GM23248 (cell line): ENCODE results near the gene FYB2. TPM values are rescaled to one million over a fixed set of nuclear protein-coding genes. Genes with fewer than 3 reads are reported as not detected.

Experiments used
- DNase-seq: peaks from one replicate; pipeline ENCODE4 v3.0.0-alpha.2; 2015
- H2AFZ ChIP-seq: fragments of 200-600 bp; sonication (generic); 2 replicates; pipeline ENCODE4 v1.6.1; 2016; ENCODE audit warnings: antibody characterized with exemption
- H3F3A ChIP-seq: fragments of 200-600 bp; sonication (generic); 2 replicates; pipeline ENCODE4 v1.6.1; 2016; ENCODE audit warnings: mild to moderate bottlenecking, antibody characterized with exemption, mixed run types; ENCODE audit not compliant: insufficient read depth
- H3K27ac ChIP-seq: fragments of 200-600 bp; sonication (generic); 2 replicates; pipeline ENCODE4 v1.5.1; 2016; ENCODE audit warnings: mild to moderate bottlenecking
- H3K27me3 ChIP-seq: fragments of 200-600 bp; sonication (generic); replicated peaks from 2 replicates; pipeline ENCODE4 v1.6.1; 2016; ENCODE audit warnings: mild to moderate bottlenecking; ENCODE audit not compliant: insufficient read depth
- H3K36me3 ChIP-seq: fragments of 200-600 bp; sonication (generic); 2 replicates; pipeline ENCODE4 v1.6.1; 2016; ENCODE audit warnings: low read depth, mild to moderate bottlenecking
- H3K4me1 ChIP-seq: fragments of 200-600 bp; sonication (generic); 2 replicates; pipeline ENCODE4 v1.6.1; 2016; ENCODE audit warnings: mild to moderate bottlenecking; ENCODE audit not compliant: insufficient read depth
- H3K4me2 ChIP-seq: fragments of 200-600 bp; sonication (generic); one replicate; pipeline ENCODE4 v1.6.1; 2016; ENCODE audit warnings: mild to moderate bottlenecking; ENCODE audit not compliant: unreplicated experiment
- H3K4me3 ChIP-seq: fragments of 200-600 bp; sonication (generic); 2 replicates; pipeline ENCODE4 v1.5.1; 2016; ENCODE audit warnings: mild to moderate bottlenecking
- H3K79me2 ChIP-seq: fragments of 200-600 bp; sonication (generic); 2 replicates; pipeline ENCODE4 v1.6.1; 2016; ENCODE audit warnings: mild to moderate bottlenecking; ENCODE audit not compliant: insufficient read depth
- H3K9ac ChIP-seq: fragments of 200-600 bp; sonication (generic); 2 replicates; pipeline ENCODE4 v1.6.1; 2016; ENCODE audit warnings: mild to moderate bottlenecking
- H3K9me2 ChIP-seq: fragments of 200-600 bp; sonication (generic); 2 replicates; pipeline ENCODE4 v1.6.1; 2016; ENCODE audit warnings: mixed run types, mild to moderate bottlenecking, moderate library complexity; ENCODE audit not compliant: insufficient read depth
- H3K9me3 ChIP-seq: fragments of 200-600 bp; sonication (generic); one replicate; pipeline ENCODE4 v1.6.1; 2017; ENCODE audit warnings: low read depth
- H4K20me1 ChIP-seq: fragments of 200-600 bp; sonication (generic); 2 replicates; pipeline ENCODE4 v1.6.0; 2016; ENCODE audit not compliant: insufficient read depth
- EZH2 ChIP-seq: fragments of 200-600 bp; sonication (generic); IDR thresholded peaks from 2 replicates; pipeline ENCODE4 v1.6.1; 2018; ENCODE audit warnings: antibody characterized with exemption, mild to moderate bottlenecking; ENCODE audit not compliant: insufficient read depth, poor library complexity, severe bottlenecking
- EZH2phosphoT487 ChIP-seq: fragments of 200-600 bp; sonication (generic); IDR thresholded peaks from 2 replicates; pipeline ENCODE4 v1.6.1; 2018; ENCODE audit warnings: antibody characterized with exemption, moderate library complexity, mild to moderate bottlenecking, low read depth; ENCODE audit not compliant: insufficient read depth
- WGBS, 2 experiments: methylation state at CpG; one replicate each; pipeline ENCODE4 v1.1.6; 2015 to 2017; ENCODE audit warnings: low lambda C conversion rate in 2 of 2, low coverage in 1 of 2; ENCODE audit errors: missing lambda C conversion rate in 2 of 2; 5-methylcytosine and 5-hydroxymethylcytosine counted together
- in situ Hi-C: fragments of 300-500 bp; cut with MboI; formaldehyde crosslinking; loops from 2 replicates; pipeline ENCODE4 v1.15.0; 2020
- polyA plus RNA-seq: library from polyadenylated mRNA; unstranded; fragments of >200 nt; fragmentation: Nextera tagmentation; extraction: Ambion mirVana; gene quantifications from 2 replicates; pipeline ENCODE4 v1.2.1, GENCODE V29; 2016
- total RNA-seq: library from RNA; depleted of rRNA; stranded (reverse); fragments of >200 nt; shearing (Covaris generic); gene quantifications from 2 replicates; pipeline ENCODE4 v1.2.3, GENCODE V29; 2014

Gene FYB2
- total and polyA plus RNA-seq, 2 experiments from 2014 or later = not detected

DNA sequence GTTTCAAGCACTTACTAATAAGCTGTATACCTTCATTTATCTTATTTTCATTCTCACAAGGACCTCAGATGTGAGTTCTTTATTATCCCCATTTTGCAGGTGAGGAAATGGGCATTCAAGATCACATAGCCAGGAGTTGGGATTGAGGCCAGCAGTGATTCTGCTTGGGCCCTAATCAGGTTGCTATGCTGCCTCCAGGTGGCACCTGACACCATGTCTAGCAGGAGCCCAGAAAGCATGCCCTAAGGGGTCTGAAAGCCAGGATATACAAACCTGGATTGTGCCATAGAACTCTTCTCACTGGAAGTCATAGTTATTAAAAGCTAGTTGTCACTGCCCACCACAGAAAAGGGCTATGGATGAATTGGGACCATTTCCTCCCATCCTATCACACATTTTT, 61.1 kb downstream of the FYB2 start:
- H3K4me1 ChIP-seq = no peaks in the 10 kb centered on the region
- H3K9me3 ChIP-seq = no peaks in the 10 kb centered on the region
- H3F3A ChIP-seq = no peaks in the 10 kb centered on the region
- H3K27ac ChIP-seq = no peak overlapping the region
- H3K79me2 ChIP-seq = no peaks in the 10 kb centered on the region
- H3K9me2 ChIP-seq = no peaks in the 10 kb centered on the region
- TF ChIP-seq EZH2 = no peak
- no peak for TF ChIP-seq EZH2phosphoT487
- no peak overlapping the region for H3K4me3 ChIP-seq
- H3K36me3 ChIP-seq = no peaks in the 10 kb centered on the region
- no peak overlapping the region for H2AFZ ChIP-seq
- in situ Hi-C loops = no loop called here
- no peak overlapping the region for H3K9ac ChIP-seq
- peaks cover 20% of the 10 kb centered on the region; the same call in 1 of the 2 replicates for H3K27me3 ChIP-seq
- no peak overlapping the region for H3K4me2 ChIP-seq
- DNase-seq = no peak
- no peaks in the 10 kb centered on the region for H4K20me1 ChIP-seq

DNA sequence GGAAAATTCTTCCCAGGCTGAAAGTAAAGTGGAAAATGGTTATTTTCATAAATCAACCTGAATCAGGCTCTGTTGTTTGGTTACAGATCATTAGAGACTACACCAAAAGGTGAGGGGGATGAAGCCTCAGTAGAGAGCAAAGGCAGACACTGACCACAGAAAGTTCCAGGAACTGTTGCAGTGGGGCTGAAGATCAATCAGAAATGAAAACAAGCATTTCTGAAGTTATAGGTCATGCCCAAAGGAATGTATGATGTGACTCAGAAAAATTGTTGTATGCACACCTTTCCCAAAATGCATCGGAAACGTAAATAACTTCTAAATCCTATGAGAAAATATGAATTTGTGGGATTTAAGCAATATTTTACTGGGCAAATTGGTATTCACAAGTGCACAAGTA, 63.3 kb downstream of the FYB2 start:
- no peak for DNase-seq
- in situ Hi-C loops = no loop called here

DNA sequence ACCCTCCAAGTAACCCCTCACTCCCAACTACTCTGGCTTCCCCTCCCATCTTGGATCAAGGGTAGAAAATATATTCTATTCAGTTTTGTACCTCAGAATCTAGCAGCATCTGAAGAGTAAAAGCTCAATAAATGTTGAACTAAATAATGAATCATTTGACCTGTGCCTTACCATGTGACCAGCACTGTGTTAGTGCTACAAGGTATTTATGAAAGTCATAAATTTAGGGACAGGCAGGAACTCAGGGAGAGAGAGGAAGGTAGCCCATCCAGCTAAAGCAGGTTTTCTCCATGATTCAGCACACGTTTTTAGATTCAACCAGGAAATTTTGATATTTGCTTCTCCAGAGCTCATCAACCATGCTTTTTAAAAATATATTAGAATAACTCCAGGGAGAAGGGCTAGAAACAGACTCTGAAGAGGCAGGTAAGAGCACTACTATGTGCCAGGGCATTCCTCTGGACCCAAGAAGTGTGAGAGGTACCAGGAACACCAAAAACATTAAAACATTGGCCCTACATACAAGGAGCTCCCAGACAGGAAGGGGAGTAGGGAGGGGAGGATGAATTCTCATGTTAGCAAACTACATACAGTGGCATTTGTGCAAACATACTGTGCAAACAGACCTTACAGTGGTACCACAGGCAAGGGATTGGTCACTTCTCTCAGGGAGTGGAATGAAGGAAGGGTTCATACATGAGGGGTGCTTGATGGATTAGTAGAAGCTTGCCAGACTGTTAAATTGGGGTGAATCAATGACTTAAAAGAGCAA, 64.3 kb downstream of the FYB2 start:
- no peak for TF ChIP-seq EZH2
- no peak for TF ChIP-seq EZH2phosphoT487
- H3K27ac ChIP-seq = no peak overlapping the region
- no peaks in the 10 kb centered on the region for H4K20me1 ChIP-seq
- 24 to 25% methylated on average over 1 of the region's 1 CpG for WGBS, 2 experiments
- no peak overlapping the region for H3K4me3 ChIP-seq
- no peaks in the 10 kb centered on the region for H3K9me3 ChIP-seq
- DNase-seq = no peak
- H3K9ac ChIP-seq = no peak overlapping the region
- in situ Hi-C loops = no loop called here
- no peak overlapping the region for H2AFZ ChIP-seq
- H3K36me3 ChIP-seq = no peaks in the 10 kb centered on the region
- H3K4me2 ChIP-seq = no peak overlapping the region
- H3K79me2 ChIP-seq = no peaks in the 10 kb centered on the region
- peaks cover 24% of the 10 kb centered on the region for H3K27me3 ChIP-seq
- no peaks in the 10 kb centered on the region for H3K9me2 ChIP-seq
- H3F3A ChIP-seq = no peaks in the 10 kb centered on the region
- H3K4me1 ChIP-seq = no peaks in the 10 kb centered on the region

More for the DNA sequence above, 63.3 kb downstream of the FYB2 start:
- Histone ChIP-seq H3K27ac (no peak overlapping the region), H2AFZ (no peak overlapping the region), H3K9ac (no peak overlapping the region), H3K79me2 (no peaks in the 10 kb centered on the region), H3K4me1 (no peaks in the 10 kb centered on the region), H3K9me2 (no peaks in the 10 kb centered on the region), H3K4me3 (no peak overlapping the region), H3K27me3 (peaks cover 24% of the 10 kb centered on the region), H3K36me3 (no peaks in the 10 kb centered on the region), H4K20me1 (no peaks in the 10 kb centered on the region), H3K4me2 (no peak overlapping the region), H3K9me3 (no peaks in the 10 kb centered on the region), H3F3A (no peaks in the 10 kb centered on the region)
- 41 to 60% methylated on average over 2 of the region's 2 CpGs for WGBS, 2 experiments
- TF ChIP-seq EZH2 (no peak), EZH2phosphoT487 (no peak)

DNA sequence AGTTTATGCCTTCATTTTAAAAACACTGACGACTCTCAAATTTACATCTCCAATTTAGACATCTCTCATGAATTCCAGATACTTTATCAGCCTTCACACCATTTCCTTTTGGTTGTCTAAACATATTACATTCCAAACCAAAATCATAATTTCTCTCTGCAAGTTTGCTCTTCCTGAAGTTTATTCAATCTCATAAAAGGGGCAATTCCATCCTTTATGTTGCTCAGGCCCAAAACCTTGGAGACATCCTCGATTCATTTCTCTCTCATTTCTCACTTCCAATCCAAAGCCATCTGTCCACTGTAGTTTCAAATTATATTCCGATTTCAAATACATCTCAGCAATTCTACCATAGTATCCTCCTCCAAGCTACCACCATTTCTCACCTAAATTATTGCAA, 74.0 kb downstream of the FYB2 start:
- in situ Hi-C loops = no loop called here
- Histone ChIP-seq H4K20me1 (no peaks in the 10 kb centered on the region), H3K27ac (no peak overlapping the region), H3K4me1 (no peaks in the 10 kb centered on the region), H3K9ac (no peak overlapping the region), H3K9me2 (0 out of 2 replicates have a peak, but pooled peaks cover 4% of the 10 kb centered on the region), H3K4me3 (no peak overlapping the region), H3K4me2 (no peak overlapping the region), H3F3A (no peaks in the 10 kb centered on the region), H3K79me2 (no peaks in the 10 kb centered on the region), H2AFZ (no peak overlapping the region), H3K27me3 (no peaks in the 10 kb centered on the region; the same call in 1 of the 2 replicates), H3K36me3 (no peaks in the 10 kb centered on the region), H3K9me3 (no peaks in the 10 kb centered on the region)
- 55 to 60% methylated on average over 3 of the region's 3 CpGs for WGBS, 2 experiments
- DNase-seq = no peak
- no peak for TF ChIP-seq EZH2

DNA sequence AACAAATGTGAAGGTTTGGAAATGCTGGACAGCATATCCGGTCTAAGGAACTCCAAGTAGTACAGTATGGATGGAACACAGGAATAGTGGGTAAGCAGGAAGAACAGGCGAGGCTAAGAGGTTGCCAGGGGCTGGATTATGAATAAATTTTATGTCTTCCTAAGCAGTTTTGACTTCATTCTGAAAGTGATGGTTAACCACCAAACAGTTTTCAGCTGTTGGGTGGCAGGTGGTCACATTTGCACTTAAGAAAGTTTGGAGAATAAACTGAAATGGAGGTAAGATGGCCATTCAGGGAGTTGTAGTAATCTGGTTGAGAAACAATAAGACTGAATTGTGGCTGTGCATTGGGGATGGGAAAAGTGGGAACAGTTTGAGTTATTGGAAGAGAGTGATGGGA, 90.2 kb downstream of the FYB2 start:
- WGBS, 2 experiments = 43 to 50% methylated on average over 2 of the region's 2 CpGs
- Histone ChIP-seq H2AFZ (no peak overlapping the region), H3F3A (no peaks in the 10 kb centered on the region), H3K4me2 (no peak overlapping the region), H3K4me1 (no peaks in the 10 kb centered on the region), H3K4me3 (no peak overlapping the region), H3K36me3 (no peaks in the 10 kb centered on the region), H3K9me3 (no peaks in the 10 kb centered on the region), H4K20me1 (no peaks in the 10 kb centered on the region), H3K27ac (no peak overlapping the region), H3K9me2 (no peaks in the 10 kb centered on the region), H3K9ac (no peak overlapping the region), H3K27me3 (peaks cover 12% of the 10 kb centered on the region), H3K79me2 (no peaks in the 10 kb centered on the region)
- no peak for DNase-seq
- no peak for TF ChIP-seq EZH2
- in situ Hi-C loops = no loop called here
